Tibial nerve (tissue), 4 donors: ENCODE results near the gene LENEP.

Source experiments
- CTCF ChIP-seq, 5 experiments: fragments of 200-600 bp in 3 of 5; fragments of 450-650 bp in 2 of 5; sonication (generic) in 3 of 5; IDR thresholded peaks; one replicate each; pipeline ENCODE4 v1.5.1; 2016 to 2019; ENCODE audit warnings: antibody characterized with exemption in 5 of 5, mild to moderate bottlenecking in 3 of 5, moderate library complexity in 2 of 5
- EP300 ChIP-seq, 2 donors: sonication (generic); formaldehyde crosslinking; IDR thresholded peaks; one replicate each; pipeline ENCODE4 v1.6.1; 2017; ENCODE audit warnings: antibody characterized with exemption in 2 of 2, mild to moderate bottlenecking in 1 of 2
- POLR2A ChIP-seq, 2 donors: fragments of 450-650 bp; IDR thresholded peaks; one replicate each; pipeline ENCODE4 v1.6.1; 2017; ENCODE audit warnings: antibody characterized with exemption in 2 of 2, mild to moderate bottlenecking in 2 of 2, moderate library complexity in 2 of 2

- TF ChIP-seq CTCF (IDR thresholded peaks at IDR 0.05) (no peak), EP300 (IDR thresholded peaks at IDR 0.05) (no peak), POLR2A (IDR thresholded peaks at IDR 0.05) (no peak)
Observed at GRCh38 chr1:155030899-155031298, 37.5 kb downstream of the LENEP start.
